Mucosa of descending colon (tissue), 3 donors: ENCODE measurements around the gene EPB41L1. TPM values are rescaled to one million over a fixed set of nuclear protein-coding genes. Genes with fewer than 3 reads are reported as not detected.
A peak's percentile ranks its signal among the peaks of the same experiment; 100 is the strongest.

Experiments used
- ATAC-seq: fragments of 200-7000 bp; cut with Tn5 transposase; one replicate; pipeline ENCODE4 v1.9.1; 2020; ENCODE audit warnings: mild to moderate bottlenecking, moderate library complexity
- DNase-seq, 3 donors: peaks; one replicate each; pipeline ENCODE4 v3.0.0-alpha.2; 2020
- H3K36me3 ChIP-seq: fragments of 200-600 bp; one replicate; pipeline ENCODE4 v1.8.0; 2021; ENCODE audit warnings: low read depth, mild to moderate bottlenecking
- H3K4me1 ChIP-seq: fragments of 200-600 bp; one replicate; pipeline ENCODE4 v1.8.0; 2021; ENCODE audit warnings: low read depth, mild to moderate bottlenecking
- H3K4me3 ChIP-seq: fragments of 200-600 bp; one replicate; pipeline ENCODE4 v1.8.0; 2021; ENCODE audit warnings: mild to moderate bottlenecking
- H3K9me3 ChIP-seq: fragments of 200-600 bp; one replicate; pipeline ENCODE4 v1.8.0; 2021; ENCODE audit warnings: mild to moderate bottlenecking
- intact Hi-C, 2 donors: fragments of 100-400 bp; cut with DNase I in 1 of 2; cut with micrococcal nuclease in 1 of 2; formaldehyde crosslinking; loops; one replicate each; pipeline versions ENCODE4 v1.11.0 to v1.11.1; 2022; cut with DNase I, micrococcal nuclease
- total RNA-seq, 3 donors: library from RNA; stranded (reverse); fragmentation: NEBNext Ultra II Directional in 2 of 3; extraction: Animal tissue kit (Norgen Biotek cat#: 25700) in 2 of 3; gene quantifications; one replicate each; pipeline versions ENCODE4 v1.2.1 to v1.2.4, GENCODE V29; 2021 to 2023
- TF ChIP-seq, protein P1 (sequence below): fragments of 200-600 bp; IDR thresholded peaks from one replicate; pipeline ENCODE4 v1.8.0; 2022; ENCODE audit warnings: antibody characterized with exemption, mild to moderate bottlenecking
- donor health status: DM: no; HTN: no; CAD: no; lungs with moderate emphysema.
- donor health status: DM: no; HTN: no; CAD: no.
- donor health status: DM: no; HTN: yes; CAD: no.

The EPB41L1 gene
- total RNA-seq, 3 donors from 2014 or later = 41.0 to 95.3 (median 71.7) TPM

DNA sequence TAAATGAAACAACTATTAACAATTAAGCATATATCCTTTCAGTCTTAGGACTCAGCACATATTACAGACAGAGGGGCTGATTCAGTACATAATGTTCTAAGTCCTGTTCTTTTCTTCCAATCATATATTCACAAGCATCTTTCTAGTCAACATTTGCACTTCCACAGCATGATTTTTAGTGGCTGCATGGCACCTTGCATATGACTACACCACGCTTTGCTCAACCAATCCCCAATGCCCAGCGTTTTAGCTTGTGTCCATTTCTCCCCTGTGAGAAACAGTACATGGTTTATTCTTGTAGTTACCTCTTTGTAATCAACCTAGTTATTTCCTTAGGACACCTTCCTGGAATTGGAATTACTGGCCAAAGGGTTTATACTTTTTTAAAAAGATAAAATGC is 115.0 kb downstream of the EPB41L1 start:
- TF ChIP-seq, protein P1, sequence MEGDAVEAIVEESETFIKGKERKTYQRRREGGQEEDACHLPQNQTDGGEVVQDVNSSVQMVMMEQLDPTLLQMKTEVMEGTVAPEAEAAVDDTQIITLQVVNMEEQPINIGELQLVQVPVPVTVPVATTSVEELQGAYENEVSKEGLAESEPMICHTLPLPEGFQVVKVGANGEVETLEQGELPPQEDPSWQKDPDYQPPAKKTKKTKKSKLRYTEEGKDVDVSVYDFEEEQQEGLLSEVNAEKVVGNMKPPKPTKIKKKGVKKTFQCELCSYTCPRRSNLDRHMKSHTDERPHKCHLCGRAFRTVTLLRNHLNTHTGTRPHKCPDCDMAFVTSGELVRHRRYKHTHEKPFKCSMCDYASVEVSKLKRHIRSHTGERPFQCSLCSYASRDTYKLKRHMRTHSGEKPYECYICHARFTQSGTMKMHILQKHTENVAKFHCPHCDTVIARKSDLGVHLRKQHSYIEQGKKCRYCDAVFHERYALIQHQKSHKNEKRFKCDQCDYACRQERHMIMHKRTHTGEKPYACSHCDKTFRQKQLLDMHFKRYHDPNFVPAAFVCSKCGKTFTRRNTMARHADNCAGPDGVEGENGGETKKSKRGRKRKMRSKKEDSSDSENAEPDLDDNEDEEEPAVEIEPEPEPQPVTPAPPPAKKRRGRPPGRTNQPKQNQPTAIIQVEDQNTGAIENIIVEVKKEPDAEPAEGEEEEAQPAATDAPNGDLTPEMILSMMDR = no peak
- intact Hi-C loops = no loop called here
- ATAC-seq (no peak), DNase-seq (no peak)
- Histone ChIP-seq H3K36me3 (no peaks in the 10 kb centered on the region), H3K4me1 (no peaks in the 10 kb centered on the region), H3K4me3 (no peak overlapping the region), H3K9me3 (no peaks in the 10 kb centered on the region)

DNA sequence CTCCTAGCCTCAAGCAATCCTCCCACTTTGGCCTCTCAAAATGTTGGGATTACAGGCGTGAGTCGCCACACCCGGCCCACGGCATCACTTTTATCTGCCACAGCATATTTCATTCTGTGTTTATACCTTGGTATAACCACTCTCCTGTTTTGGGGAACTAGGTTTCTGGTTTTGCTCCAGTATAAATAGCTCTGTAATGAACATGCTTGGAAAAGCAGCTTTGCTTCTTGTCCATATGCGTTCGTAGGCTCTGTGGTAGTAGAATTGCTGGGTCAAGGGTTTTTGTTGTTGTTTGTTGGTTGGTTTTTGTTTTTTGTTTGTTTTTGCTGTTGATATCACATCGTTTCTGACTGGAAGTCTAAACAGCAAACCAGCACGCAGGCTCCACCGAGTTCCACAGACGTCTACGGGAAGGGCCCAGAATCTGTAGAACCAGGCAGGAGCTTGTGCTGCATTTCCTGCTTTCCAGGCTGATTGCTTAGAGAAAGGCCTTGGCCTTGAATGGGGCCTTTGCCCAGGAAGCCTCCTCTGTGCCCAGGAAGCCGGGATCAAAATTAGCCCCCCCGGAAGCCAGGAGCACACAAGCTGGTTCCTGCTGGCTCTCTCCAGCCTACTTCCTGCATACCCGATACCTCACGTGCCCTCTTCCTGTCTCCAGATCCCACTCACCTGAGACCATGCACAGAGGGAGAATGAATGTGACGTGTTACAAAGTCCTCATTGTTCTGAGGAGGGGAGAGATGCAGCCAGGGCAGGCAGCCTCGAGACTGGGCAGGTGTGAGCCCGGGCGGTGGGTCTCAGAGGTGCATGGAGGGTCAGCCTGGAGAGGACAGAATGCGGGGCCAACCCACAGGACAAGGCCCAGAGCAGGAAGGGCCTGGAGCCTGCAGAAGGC is 116.5 kb downstream of the EPB41L1 start:
- Histone ChIP-seq H3K4me1 (no peaks in the 10 kb centered on the region), H3K9me3 (no peaks in the 10 kb centered on the region), H3K36me3 (no peaks in the 10 kb centered on the region), H3K4me3 (no peak overlapping the region)
- no peak for ATAC-seq
- intact Hi-C loops = no loop called here
- TF ChIP-seq, protein P1 = no peak
- DNase-seq = no peak

DNA sequence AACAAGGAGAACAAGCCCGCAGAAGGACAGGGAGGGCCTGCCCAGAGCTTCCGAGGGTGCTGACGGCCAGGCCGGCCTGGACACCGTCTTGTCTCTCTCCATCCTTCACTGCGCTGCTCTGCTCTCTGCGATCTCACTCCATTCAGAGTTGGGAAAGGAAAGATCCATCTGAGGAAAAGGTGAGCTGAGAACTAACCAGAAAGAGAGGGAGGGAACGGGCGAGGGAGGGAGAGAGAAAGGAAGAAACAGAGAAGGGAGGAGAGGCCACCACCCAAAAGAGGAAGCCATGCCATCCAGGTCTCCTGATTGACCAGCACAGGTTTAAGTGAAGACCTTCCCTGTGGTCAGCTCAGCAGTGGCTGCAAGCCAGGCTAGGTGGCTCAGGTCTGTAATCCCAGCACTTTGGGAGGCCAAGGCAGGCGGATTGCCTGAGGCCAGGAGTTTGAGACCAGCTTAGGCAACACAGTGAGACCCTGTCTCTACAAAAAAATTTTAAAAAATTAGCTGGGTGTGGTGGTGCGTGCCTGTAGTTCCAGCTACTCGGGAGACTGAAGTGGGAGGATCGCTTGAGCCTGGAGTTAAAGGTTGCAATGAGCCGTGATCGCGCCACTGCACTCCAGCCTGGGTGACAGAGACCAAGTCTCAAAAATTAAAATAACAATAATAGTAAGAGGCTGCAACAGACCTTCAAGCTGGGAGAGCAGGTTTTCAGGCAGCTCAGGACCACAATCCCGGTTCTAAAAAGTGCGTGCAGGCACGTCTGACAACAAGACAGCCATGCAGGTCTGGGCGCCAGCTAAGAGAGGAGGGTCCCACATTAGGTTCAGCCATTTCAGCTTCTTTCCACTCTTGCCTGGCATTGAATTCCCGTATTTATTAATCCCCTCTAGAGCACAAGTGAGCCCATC is 117.4 kb downstream of the EPB41L1 start:
- intact Hi-C loops = no loop called here
- TF ChIP-seq, protein P1 = no peak
- H3K4me1 ChIP-seq = no peaks in the 10 kb centered on the region
- DNase-seq = no peak
- ATAC-seq = no peak
- H3K4me3 ChIP-seq = no peak overlapping the region
- no peaks in the 10 kb centered on the region for H3K36me3 ChIP-seq
- no peaks in the 10 kb centered on the region for H3K9me3 ChIP-seq

DNA sequence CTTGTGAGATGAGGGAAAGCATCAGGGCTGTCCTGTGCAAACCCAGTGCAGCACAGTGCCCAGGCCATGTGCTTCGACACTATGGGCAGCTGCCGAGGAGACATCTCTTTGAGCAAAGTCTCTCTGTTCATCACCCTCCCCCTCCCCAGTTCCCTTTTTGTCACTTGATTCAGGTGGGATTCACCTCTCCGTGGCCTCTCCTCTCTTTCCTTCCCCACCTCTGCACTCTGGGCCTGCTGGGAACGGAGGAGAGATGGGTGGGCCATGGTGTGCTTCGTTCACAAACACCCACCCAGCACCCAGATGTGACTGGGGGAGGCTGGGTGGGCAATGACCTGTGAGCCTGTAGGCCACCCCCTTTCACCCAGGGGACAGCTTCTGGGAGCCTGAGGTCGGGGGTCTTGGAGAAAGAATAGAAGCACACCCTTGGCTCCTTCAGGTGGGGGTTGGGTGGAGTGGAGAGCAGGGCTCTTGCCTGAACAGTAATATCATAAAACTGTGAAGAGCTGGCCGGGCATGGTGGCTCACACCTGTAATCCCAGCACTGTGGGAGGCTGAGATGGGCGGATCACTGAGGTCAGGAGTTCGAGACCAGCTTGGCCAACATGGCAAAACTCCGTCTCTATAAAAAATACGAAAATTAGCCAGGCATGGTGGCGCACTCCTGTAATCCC is 118.1 kb downstream of the EPB41L1 start:
- Histone ChIP-seq H3K9me3 (no peaks in the 10 kb centered on the region), H3K4me1 (no peaks in the 10 kb centered on the region), H3K4me3 (no peak overlapping the region), H3K36me3 (no peaks in the 10 kb centered on the region)
- intact Hi-C loops = no loop called here
- TF ChIP-seq, protein P1 = no peak
- DNase-seq (no peak), ATAC-seq (no peak)

DNA sequence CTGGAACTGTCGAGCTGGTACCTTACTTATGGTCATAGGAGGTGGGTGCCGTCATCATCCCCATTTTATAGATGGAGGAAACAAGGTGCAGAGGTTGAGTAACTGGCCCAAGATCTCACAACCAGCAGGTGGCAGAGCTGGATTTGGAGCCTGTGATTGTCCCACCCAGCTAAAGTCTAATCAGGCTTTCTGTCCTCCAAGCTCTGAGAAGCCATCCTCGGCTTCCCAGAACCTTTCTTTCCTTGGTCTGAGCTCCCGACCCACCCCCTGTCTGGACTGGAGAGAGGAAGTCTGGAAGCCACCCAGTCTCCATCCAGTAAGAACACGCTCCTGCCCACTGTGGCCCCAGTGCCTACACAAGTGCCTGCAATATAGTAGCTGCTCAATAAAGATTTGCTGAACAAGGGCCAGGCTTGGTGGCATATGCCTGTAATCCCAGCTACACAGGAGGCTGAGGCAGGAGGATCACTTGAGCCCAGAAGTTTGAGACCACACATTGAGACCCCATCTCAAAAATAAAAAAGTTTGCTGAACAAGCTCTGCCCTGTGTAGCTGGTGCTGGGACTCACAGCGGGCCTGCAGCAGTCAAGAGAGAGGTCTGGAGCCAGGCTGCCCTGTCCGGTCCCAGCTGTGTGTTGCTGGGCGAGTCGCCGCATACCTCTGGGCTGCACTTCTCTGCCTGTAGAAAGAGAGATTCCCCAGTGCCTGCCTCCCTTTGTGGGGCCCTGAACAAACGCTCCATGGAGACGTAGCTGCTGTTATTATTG is 119.1 kb downstream of the EPB41L1 start:
- ATAC-seq (no peak), DNase-seq (peak in 1 of 3 donors; percentile 17)
- Histone ChIP-seq H3K4me3 (no peak overlapping the region), H3K36me3 (no peaks in the 10 kb centered on the region), H3K9me3 (no peaks in the 10 kb centered on the region), H3K4me1 (no peaks in the 10 kb centered on the region)
- TF ChIP-seq, protein P1 = no peak
- intact Hi-C loops = no loop called here
